H1 (cell line): Measurements from ENCODE around the gene UBQLNL. TPM values are rescaled to one million over a fixed set of nuclear protein-coding genes. Genes with fewer than 3 reads are reported as not detected.

Experiments used
- CTCF ChIA-PET: fragments of 300-600 bp; sonication (Branson Sonifier 250); formaldehyde crosslinking; loops from one replicate; lab custom pipeline; 2021; ENCODE audit not compliant: partially characterized antibody; lab: Charles Lee
- POLR2A ChIA-PET: fragments of 300-600 bp; sonication (Branson Sonifier 250); formaldehyde crosslinking; loops from one replicate; lab custom pipeline; 2021; ENCODE audit warnings: inconsistent platforms; ENCODE audit not compliant: partially characterized antibody; lab: Charles Lee
- DNase-seq, 2 experiments: peaks; one replicate each; pipeline versions ENCODE4 v3.0.0 to v3.0.0-alpha.2; 2010 to 2022; ENCODE audit warnings: low spot score in 2 of 2, low read depth in 1 of 2, mixed read lengths in 1 of 2
- FAIRE-seq: peaks from 2 replicates; lab custom pipeline; 2011; peaks lifted over from hg19 to GRCh38; lab: Jason Lieb, UNC
- H2AFZ ChIP-seq: 2 replicates; pipeline ENCODE4 v1.8.1; 2012; ENCODE audit warnings: low read length, inconsistent platforms
- H2AK5ac ChIP-seq: 2 replicates; pipeline ENCODE4 v1.6.1; 2013; ENCODE audit warnings: low read depth, low read length
- H2BK120ac ChIP-seq: replicated peaks from 2 replicates; pipeline ENCODE3; 2013; ENCODE audit warnings: low read depth, low read length, inconsistent platforms
- H2BK12ac ChIP-seq: 2 replicates; pipeline ENCODE4 v1.6.1; 2013; ENCODE audit warnings: low read depth, low read length
- H2BK15ac ChIP-seq: 2 replicates; pipeline ENCODE4 v1.6.1; 2013; ENCODE audit warnings: low read length
- H2BK20ac ChIP-seq: 2 replicates; pipeline ENCODE4 v1.6.1; 2013; ENCODE audit warnings: low read length
- H2BK5ac ChIP-seq: 2 replicates; pipeline ENCODE4 v1.6.1; 2013; ENCODE audit warnings: low read depth, low read length
- H3K14ac ChIP-seq: 2 replicates; pipeline ENCODE4 v1.6.1; 2013; ENCODE audit warnings: inconsistent platforms; ENCODE audit not compliant: insufficient read length
- H3K18ac ChIP-seq: 2 replicates; pipeline ENCODE4 v1.6.1; 2013; ENCODE audit warnings: low read length; ENCODE audit errors: extremely low read depth
- H3K23ac ChIP-seq: 2 replicates; pipeline ENCODE4 v1.6.1; 2013; ENCODE audit warnings: inconsistent platforms; ENCODE audit not compliant: insufficient read length
- H3K23me2 ChIP-seq: 2 replicates; pipeline ENCODE4 v1.6.1; 2013; ENCODE audit warnings: low read depth, low read length
- H3K27ac ChIP-seq: 2 replicates; pipeline ENCODE4 v1.6.1; 2011; ENCODE audit warnings: low read depth, low read length, inconsistent platforms
- H3K27me3 ChIP-seq, 4 experiments: replicated peaks in 1 of 4; 1 replicate in 1 of 4; 2 replicates in 3 of 4; pipeline versions ENCODE4 v1.6.1 to v1.8.1; 2011 to 2013; ENCODE audit warnings: low read length in 3 of 4, mild to moderate bottlenecking in 3 of 4, inconsistent platforms in 2 of 4, mixed read lengths in 2 of 4, moderate library complexity in 1 of 4; ENCODE audit not compliant: control insufficient read depth in 3 of 4, insufficient read depth in 3 of 4; ENCODE audit errors: extremely low read depth in 1 of 4
- H3K36me3 ChIP-seq, 4 experiments: 2 replicates each; pipeline versions ENCODE4 v1.6.1 to v1.8.1; 2011 to 2013; ENCODE audit warnings: mild to moderate bottlenecking in 4 of 4, low read length in 3 of 4, moderate library complexity in 2 of 4, control low read depth in 1 of 4, inconsistent platforms in 1 of 4; ENCODE audit not compliant: insufficient read depth in 4 of 4, control insufficient read depth in 2 of 4
- H3K4ac ChIP-seq: replicated peaks from 2 replicates; pipeline ENCODE3; 2013; ENCODE audit warnings: low read length, low read depth, mixed read lengths, inconsistent platforms; ENCODE audit not compliant: insufficient read length
- H3K4me1 ChIP-seq, 4 experiments: replicated peaks in 1 of 4; 1 replicate in 1 of 4; 2 replicates in 3 of 4; pipeline versions ENCODE4 v1.6.1 to v1.8.1; 2011 to 2013; ENCODE audit warnings: low read length in 3 of 4, inconsistent platforms in 2 of 4, mixed read lengths in 1 of 4; ENCODE audit not compliant: insufficient read depth in 4 of 4, control insufficient read depth in 3 of 4
- H3K4me2 ChIP-seq, 2 experiments: 2 replicates each; pipeline versions ENCODE4 v1.6.1 to v1.8.1; 2011 to 2013; ENCODE audit warnings: low read depth in 2 of 2, low read length in 2 of 2, control low read depth in 1 of 2, inconsistent platforms in 1 of 2, mild to moderate bottlenecking in 1 of 2; ENCODE audit not compliant: insufficient read depth in 1 of 2
- H3K4me3 ChIP-seq, 4 experiments: fragments of 200-600, 300-600 bp in 1 of 4; sonication (generic), shearing (Covaris generic), sonication (Bioruptor Twin) in 1 of 4; 2 replicates each; pipeline versions ENCODE4 v1.5.1 to v1.8.1; 2011 to 2016; ENCODE audit warnings: low read length in 4 of 4, low read depth in 3 of 4, control low read depth in 2 of 4, inconsistent platforms in 2 of 4, mild to moderate bottlenecking in 2 of 4, mixed read lengths in 1 of 4, moderate library complexity in 1 of 4; ENCODE audit not compliant: insufficient read depth in 2 of 4; ENCODE audit errors: extremely low read depth in 1 of 4
- H3K56ac ChIP-seq: replicated peaks from 2 replicates; pipeline ENCODE3; 2013; ENCODE audit warnings: low read depth, mild to moderate bottlenecking, mixed read lengths, low read length, inconsistent platforms; ENCODE audit not compliant: insufficient read length
- H3K79me1 ChIP-seq: 2 replicates; pipeline ENCODE4 v1.6.1; 2013; ENCODE audit warnings: low read depth, low read length, control low read depth
- H3K79me2 ChIP-seq, 2 experiments: 2 replicates each; pipeline versions ENCODE4 v1.6.1 to v1.8.1; 2012 to 2013; ENCODE audit warnings: low read length in 2 of 2, mild to moderate bottlenecking in 2 of 2, inconsistent platforms in 1 of 2; ENCODE audit not compliant: insufficient read depth in 2 of 2, control insufficient read depth in 1 of 2
- H3K9ac ChIP-seq, 4 experiments: replicated peaks in 1 of 4; 1 replicate in 1 of 4; 2 replicates in 3 of 4; pipeline versions ENCODE4 v1.6.1 to v1.8.1; 2011 to 2013; ENCODE audit warnings: low read depth in 3 of 4, low read length in 3 of 4, control low read depth in 2 of 4, mild to moderate bottlenecking in 2 of 4, moderate library complexity in 2 of 4, inconsistent platforms in 1 of 4; ENCODE audit errors: extremely low read depth in 1 of 4
- H3K9me3 ChIP-seq, 2 experiments: 2 replicates each; pipeline versions ENCODE4 v1.6.1 to v1.8.1; 2012 to 2013; ENCODE audit warnings: mild to moderate bottlenecking in 2 of 2, moderate library complexity in 2 of 2, control low read depth in 1 of 2, inconsistent platforms in 1 of 2, low read depth in 1 of 2, low read length in 1 of 2, mixed read lengths in 1 of 2; ENCODE audit not compliant: insufficient read depth in 2 of 2
- H4K20me1 ChIP-seq, 2 experiments: replicated peaks in 1 of 2; 2 replicates each; pipeline versions ENCODE3 to v1.8.1; 2011 to 2013; ENCODE audit warnings: inconsistent platforms in 2 of 2, low read length in 2 of 2, mild to moderate bottlenecking in 1 of 2; ENCODE audit not compliant: insufficient read depth in 2 of 2, control insufficient read depth in 1 of 2
- H4K5ac ChIP-seq: 2 replicates; pipeline ENCODE4 v1.6.1; 2013; ENCODE audit warnings: low read length, low read depth, mixed read lengths, inconsistent platforms; ENCODE audit not compliant: insufficient read length
- H4K8ac ChIP-seq: 2 replicates; pipeline ENCODE4 v1.8.0; 2013; ENCODE audit warnings: mild to moderate bottlenecking, moderate library complexity, low read length, inconsistent platforms; ENCODE audit not compliant: insufficient read depth; ENCODE audit errors: extremely low read depth
- H4K91ac ChIP-seq: replicated peaks from 2 replicates; pipeline ENCODE3; 2013; ENCODE audit warnings: low read length, mixed read lengths, inconsistent platforms; ENCODE audit not compliant: insufficient read length
- KDM1A ChIP-seq: fragments of 200-600, 300-600 bp; sonication (generic); IDR thresholded peaks from 2 replicates; pipeline ENCODE4 v1.7.1; 2016; ENCODE audit warnings: mild to moderate bottlenecking, low read length, borderline replicate concordance
- NANOG ChIP-seq: IDR thresholded peaks from 2 replicates; pipeline ENCODE4 v1.6.1; 2011; ENCODE audit warnings: low read length, low read depth, mild to moderate bottlenecking, inconsistent platforms; ENCODE audit not compliant: insufficient read depth, poor library complexity, severe bottlenecking
- SRF ChIP-seq: IDR thresholded peaks from 2 replicates; pipeline ENCODE4 v1.6.1; 2011; ENCODE audit warnings: mild to moderate bottlenecking, low read depth, low read length, moderate library complexity
- WGBS, 2 experiments: shearing (Covaris generic) in 1 of 2; methylation state at CpG; one replicate each; pipeline versions ENCODE4 v1.1.6 to v1.1.7; 2013 to 2015; ENCODE audit warnings: low lambda C conversion rate in 2 of 2, mixed read lengths in 2 of 2, inconsistent platforms in 1 of 2, low coverage in 1 of 2, missing lambda C conversion rate in 1 of 2; ENCODE audit not compliant: insufficient replicate concordance in 2 of 2, insufficient coverage in 1 of 2, insufficient read length in 1 of 2; ENCODE audit errors: extremely low coverage in 1 of 2, missing lambda C conversion rate in 1 of 2; 5-methylcytosine and 5-hydroxymethylcytosine counted together
- long read RNA-seq, 2 experiments: library from RNA in 1 of 2; library from capped mRNA in 1 of 2; stranded (forward); transcript quantifications; one replicate each; pipeline ENCODE4 v2.0.0, GENCODE V29; 2021; ENCODE audit warnings: inconsistent platforms in 1 of 2
- polyA minus RNA-seq, 3 experiments: library from RNA; depleted of rRNA, polyadenylated mRNA; stranded (reverse); fragments of >200 nt; gene quantifications; 1 replicate in 2 of 3; 2 replicates in 1 of 3; pipeline ENCODE4 v1.2.3, GENCODE V29; 2011
- polyA plus RNA-seq, 7 experiments: library from polyadenylated mRNA; depleted of rRNA in 3 of 7; stranded (reverse) in 5 of 7; unstranded in 2 of 7; fragments of >200 nt in 5 of 7; fragments of 200-250 nt in 2 of 7; gene quantifications; 1 replicate in 5 of 7; 2 replicates in 1 of 7; 4 replicates in 1 of 7; pipeline versions ENCODE4 v1.2.1 to v1.2.3, GENCODE V29; 2011 to 2013; ENCODE audit warnings: missing spikeins in 2 of 7, mixed read lengths in 2 of 7
- total RNA-seq: library from RNA; stranded (reverse); fragmentation: NEBNext Ultra II Directional; extraction: Animal tissue kit (Norgen Biotek cat#: 25700); gene quantifications from 2 replicates; pipeline ENCODE4 v1.2.1, GENCODE V29; 2021

The UBQLNL gene, protein sequence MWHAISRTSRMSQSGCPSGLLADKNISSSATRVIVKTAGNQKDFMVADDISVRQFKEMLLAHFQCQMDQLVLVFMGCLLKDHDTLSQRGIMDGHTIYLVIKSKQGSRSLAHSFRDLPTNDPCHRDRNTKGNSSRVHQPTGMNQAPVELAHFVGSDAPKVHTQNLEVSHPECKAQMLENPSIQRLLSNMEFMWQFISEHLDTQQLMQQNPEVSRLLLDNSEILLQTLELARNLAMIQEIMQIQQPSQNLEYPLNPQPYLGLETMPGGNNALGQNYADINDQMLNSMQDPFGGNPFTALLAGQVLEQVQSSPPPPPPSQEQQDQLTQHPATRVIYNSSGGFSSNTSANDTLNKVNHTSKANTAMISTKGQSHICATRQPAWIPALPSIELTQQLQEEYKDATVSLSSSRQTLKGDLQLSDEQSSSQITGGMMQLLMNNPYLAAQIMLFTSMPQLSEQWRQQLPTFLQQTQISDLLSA
- total RNA-seq (not detected in 2 replicates), polyA plus RNA-seq (2011; rRNA removed) (0.22 and 0.35 TPM in 2 replicates), polyA minus RNA-seq (2011; rRNA and poly(A)+ RNA removed) (0.41 and 0.46 TPM in 2 replicates)
- polyA plus RNA-seq (2011; cell fraction: cytosol; rRNA removed) = 0.14 TPM
- 1.4 TPM for polyA plus RNA-seq (2011; cell fraction: nucleus; rRNA removed)
- 0.16 to 0.29 TPM (median 0.20 TPM) in 3 of 4 replicates, not detected in the other for polyA plus RNA-seq (2012, experiment 1 of 2)
- not detected for polyA plus RNA-seq (2012, experiment 2 of 2)
- 0.08 TPM for polyA plus RNA-seq (2013, experiment 1 of 2)
- polyA plus RNA-seq (2013, experiment 2 of 2) = 0.04 TPM
- polyA minus RNA-seq (2011; cell fraction: cytosol; rRNA and poly(A)+ RNA removed) = not detected
- 1.4 TPM for polyA minus RNA-seq (2011; cell fraction: nucleus; rRNA and poly(A)+ RNA removed)
- long read RNA-seq, experiment 1, partial matches to known transcripts = 0 of 1 reads
- long read RNA-seq, experiment 1, other reads (novel, unspliced or antisense) = 0 of 1 reads
- long read RNA-seq, experiment 2 = 0 reads

DNA sequence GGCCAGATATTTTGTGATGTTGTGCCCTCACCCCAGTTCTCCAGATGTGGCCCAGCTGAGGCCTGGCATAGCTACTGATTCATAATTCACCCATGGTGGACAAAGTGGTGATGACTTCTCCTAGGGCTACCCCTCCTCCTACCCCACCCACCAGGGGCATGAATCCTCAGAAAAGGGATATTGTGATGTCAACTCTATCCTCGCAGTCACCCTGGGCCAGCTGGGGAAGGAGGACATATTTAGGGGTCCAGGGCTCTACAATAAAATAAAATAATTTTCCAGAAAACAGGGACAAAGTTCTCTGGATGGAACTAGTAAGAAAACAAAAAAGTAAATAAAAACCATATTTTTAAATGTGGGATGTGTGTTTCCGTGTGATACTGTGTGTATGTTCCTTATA, at the start of gene UBQLNL:
Gene UBQLNL, minus strand, starts transcription at position 101 of the 400 bp plus-strand sequence. CDS start 258 bp downstream, outside the sequence.
- no peak within 1 kb of the TSS for H2BK120ac ChIP-seq
- no peaks in the 10 kb centered on the region for H3K79me1 ChIP-seq
- H2AK5ac ChIP-seq = no peak within 1 kb of the TSS
- POLR2A ChIA-PET = no interaction called here
- FAIRE-seq = no peak
- no peaks in the 10 kb centered on the region for H3K36me3 ChIP-seq
- H3K27me3 ChIP-seq = no peaks in the 10 kb centered on the region
- no peak within 1 kb of the TSS for H2BK20ac ChIP-seq
- no peak within 1 kb of the TSS for H3K9ac ChIP-seq
- 82% methylated on average over 2 of the region's 2 CpGs; no CpG with 5 or more reads in 1 of the 2 experiments for WGBS, 2 experiments
- no peaks in the 10 kb centered on the region for H4K20me1 ChIP-seq
- H2BK12ac ChIP-seq = no peak within 1 kb of the TSS; the same call in 1 of the 2 replicates
- no peak within 1 kb of the TSS for H3K23ac ChIP-seq
- H2BK5ac ChIP-seq = no peak within 1 kb of the TSS
- no peaks in the 10 kb centered on the region for H3K23me2 ChIP-seq
- no peak within 1 kb of the TSS for H3K4ac ChIP-seq
- no peak within 1 kb of the TSS for H2BK15ac ChIP-seq
- no peak for DNase-seq
- H3K14ac ChIP-seq = no peak within 1 kb of the TSS
- CTCF ChIA-PET = interaction anchor here (0.7 to 1.6 kb wide), 3 partner anchors 37 to 136 kb away, joined by 3 to 4 read pairs (median 3); no protein-coding TSS in a partner anchor
- H3K27ac ChIP-seq = no peak within 1 kb of the TSS
- no peaks in the 10 kb centered on the region for H3K79me2 ChIP-seq
- H3K4me2 ChIP-seq = no peak within 1 kb of the TSS
- H3K9me3 ChIP-seq = no peaks in the 10 kb centered on the region; a peak in 1 of 4 replicates
- TF ChIP-seq KDM1A (no peak), SRF (no peak), NANOG (no peak)
- no peak within 1 kb of the TSS for H3K18ac ChIP-seq
- no peak within 1 kb of the TSS for H4K91ac ChIP-seq
- no peak within 1 kb of the TSS for H3K4me3 ChIP-seq
- no peak within 1 kb of the TSS for H2AFZ ChIP-seq
- no peak within 1 kb of the TSS for H4K8ac ChIP-seq
- no peak within 1 kb of the TSS for H4K5ac ChIP-seq
- H3K4me1 ChIP-seq = peaks cover 0 to 2% (median 0%) of the 10 kb centered on the region in 4 experiments; a peak in 1 of 7 replicates
- no peak within 1 kb of the TSS for H3K56ac ChIP-seq
